OCI-LY7 (cell line): ENCODE results near the gene PUM1. TPM values are rescaled to one million over a fixed set of nuclear protein-coding genes. Genes with fewer than 3 reads are reported as not detected.
"Not testable (repeated sequence)": the region's sequence is repeated elsewhere in the genome, so short reads cannot be mapped to it uniquely, and the experiment has no call there.

Experiments used
- BruUV-seq: library from RNA; stranded (reverse); fragments of 400-500 nt; replicated peaks from 2 replicates; lab custom pipeline; 2021; lab: Mats Ljungman, UMichigan
- CTCF ChIA-PET: fragments of 300-600 bp; sonication (Branson Sonifier 250); formaldehyde crosslinking; loops from one replicate; lab custom pipeline; 2022; ENCODE audit warnings: antibody characterized with exemption; ENCODE audit not compliant: unreplicated experiment; lab: Charles Lee
- POLR2A ChIA-PET: fragments of 300-600 bp; sonication (Branson Sonifier 250); formaldehyde crosslinking; loops from one replicate; lab custom pipeline; 2022; ENCODE audit warnings: antibody characterized with exemption; lab: Charles Lee
- DNase-seq: peaks from one replicate; pipeline ENCODE4 v3.0.0-alpha.2; 2015; ENCODE audit warnings: low spot score
- H2AFZ ChIP-seq: fragments of 200-600 bp; sonication (generic), shearing (Covaris generic); 2 replicates; pipeline ENCODE4 v1.6.1; 2014; ENCODE audit warnings: mild to moderate bottlenecking, antibody characterized with exemption, low read length, moderate library complexity
- H3K27ac ChIP-seq: fragments of 200-600 bp; sonication (generic); 2 replicates; pipeline ENCODE4 v1.5.1; 2014; ENCODE audit warnings: mixed run types, low read depth, mild to moderate bottlenecking, moderate library complexity, low read length, inconsistent platforms; ENCODE audit not compliant: poor library complexity, severe bottlenecking
- H3K36me3 ChIP-seq: fragments of 200-600 bp; sonication (generic); 2 replicates; pipeline ENCODE4 v1.6.1; 2014; ENCODE audit warnings: mild to moderate bottlenecking, antibody characterized with exemption, low read length, moderate library complexity, mixed read lengths; ENCODE audit not compliant: insufficient read depth
- H3K4me1 ChIP-seq: fragments of 200-600 bp; sonication (generic); 2 replicates; pipeline ENCODE4 v1.5.1; 2014; ENCODE audit warnings: mild to moderate bottlenecking, low read length; ENCODE audit not compliant: insufficient read depth, poor library complexity, severe bottlenecking
- H3K4me2 ChIP-seq: fragments of 200-600 bp; sonication (generic); 2 replicates; pipeline ENCODE4 v1.6.1; 2014; ENCODE audit warnings: mild to moderate bottlenecking, low read length
- H3K4me3 ChIP-seq: fragments of 200-600 bp; sonication (generic); 2 replicates; pipeline ENCODE4 v1.5.1; 2014; ENCODE audit warnings: mild to moderate bottlenecking, low read depth, low read length; ENCODE audit not compliant: poor library complexity, severe bottlenecking
- H3K79me2 ChIP-seq: fragments of 200-600 bp; sonication (generic); 2 replicates; pipeline ENCODE4 v1.6.1; 2016; ENCODE audit warnings: low read depth, mild to moderate bottlenecking, low read length, moderate library complexity, mixed read lengths; ENCODE audit not compliant: insufficient read depth
- H3K9me2 ChIP-seq: fragments of 200-600 bp; sonication (generic); 2 replicates; pipeline ENCODE4 v1.6.1; 2016; ENCODE audit warnings: mild to moderate bottlenecking, low read length, mixed read lengths; ENCODE audit not compliant: insufficient read depth
- H3K9me3 ChIP-seq: fragments of 200-600 bp; sonication (generic); 2 replicates; pipeline ENCODE4 v1.6.1; 2014; ENCODE audit warnings: mild to moderate bottlenecking, mixed run types, low read length, mixed read lengths
- H4K20me1 ChIP-seq: fragments of 200-600 bp; sonication (generic); 2 replicates; pipeline ENCODE4 v1.6.1; 2014; ENCODE audit warnings: mild to moderate bottlenecking, antibody characterized with exemption, low read length, moderate library complexity, mixed read lengths; ENCODE audit not compliant: insufficient read depth
- CTCF ChIP-seq: fragments of 200-600 bp; sonication (generic); conservative IDR thresholded peaks from 2 replicates; pipeline ENCODE4 v1.5.1; 2014; ENCODE audit warnings: mild to moderate bottlenecking, antibody characterized with exemption, low read length, moderate library complexity, mixed read lengths
- EZH2phosphoT487 ChIP-seq: fragments of 200-600 bp; sonication (generic); IDR thresholded peaks from 2 replicates; pipeline ENCODE4 v1.6.1; 2018; ENCODE audit warnings: low read depth, borderline replicate concordance, mild to moderate bottlenecking, mixed run types, antibody characterized with exemption, low read length, moderate library complexity, mixed read lengths
- intact Hi-C: fragments of 100-400 bp; cut with micrococcal nuclease; formaldehyde crosslinking; loops from one replicate; pipeline ENCODE4 v1.10.0; 2022; ENCODE audit not compliant: unreplicated experiment
- total RNA-seq, 2 experiments: library from RNA; depleted of rRNA in 1 of 2; stranded (reverse); fragments of >200 nt in 1 of 2; shearing (Covaris generic) in 1 of 2; gene quantifications; 2 replicates each; pipeline ENCODE4 v1.2.3, GENCODE V29; 2014 to 2022

Gene PUM1
- total RNA-seq, 2 experiments from 2014 or later: 52.0 to 97.5 TPM

GRCh38 chr1:30975217-30975616, 90.3 kb downstream of the PUM1 start:
- H3K4me3 ChIP-seq: no peak overlapping the region
- ChIA-PET POLR2A (interaction anchor here (0.7 kb wide), 3 partner anchors 56 to 1069 kb away, joined by 3 to 6 read pairs (median 5); no protein-coding TSS in a partner anchor), CTCF (no interaction called here)
- no TSS peak for BruUV-seq
- H4K20me1 ChIP-seq: peaks cover 13% of the 10 kb centered on the region; the same call in 1 of the 2 replicates
- H3K4me2 ChIP-seq: no peak overlapping the region
- no peak overlapping the region for H3K27ac ChIP-seq
- H3K79me2 ChIP-seq: peaks cover 21% of the 10 kb centered on the region; the same call in 1 of the 2 replicates
- H3K9me3 ChIP-seq: no peaks in the 10 kb centered on the region
- intact Hi-C loops: no loop called here
- TF ChIP-seq EZH2phosphoT487 (no peak), CTCF (no peak)
- no peak for DNase-seq
- no peak overlapping the region for H2AFZ ChIP-seq
- H3K9me2 ChIP-seq: no peaks in the 10 kb centered on the region
- peaks cover 20% of the 10 kb centered on the region for H3K4me1 ChIP-seq
- H3K36me3 ChIP-seq: peaks cover 88% of the 10 kb centered on the region

- Histone ChIP-seq H3K4me3 (no peak overlapping the region), H3K9me3 (no peaks in the 10 kb centered on the region), H3K4me2 (no peak overlapping the region), H3K9me2 (no peaks in the 10 kb centered on the region), H2AFZ (no peak overlapping the region), H4K20me1 (peaks cover 13% of the 10 kb centered on the region; the same call in 1 of the 2 replicates), H3K27ac (no peak overlapping the region), H3K4me1 (peaks cover 20% of the 10 kb centered on the region), H3K36me3 (peaks cover 88% of the 10 kb centered on the region), H3K79me2 (peaks cover 25% of the 10 kb centered on the region; the same call in 1 of the 2 replicates)
- intact Hi-C loops: no loop called here
- POLR2A ChIA-PET: interaction anchor here (0.6 to 0.7 kb wide), 2 partner anchors 57 to 1560 kb away, joined by 3 to 6 read pairs; no protein-coding TSS in a partner anchor
- DNase-seq: no peak
- TF ChIP-seq CTCF: no peak
- no peak for TF ChIP-seq EZH2phosphoT487
- CTCF ChIA-PET: no interaction called here
- no TSS peak for BruUV-seq
These were observed 91.0 kb downstream of the PUM1 start for GRCh38 chr1:30974536-30974935.

GRCh38 chr1:30972349-30972748, 93.2 kb downstream of the PUM1 start:
- POLR2A ChIA-PET, H2AFZ ChIP-seq, H3K4me3 ChIP-seq, H3K9me2 ChIP-seq, H3K27ac ChIP-seq, CTCF ChIA-PET, DNase-seq, H3K9me3 ChIP-seq, H3K4me2 ChIP-seq, intact Hi-C loops, BruUV-seq: not testable (repeated sequence)
- Histone ChIP-seq H3K79me2 (peaks cover 25% of the 10 kb centered on the region; the same call in 1 of the 2 replicates), H3K36me3 (peaks cover 87% of the 10 kb centered on the region), H4K20me1 (peaks cover 13% of the 10 kb centered on the region; the same call in 1 of the 2 replicates), H3K4me1 (peaks cover 16% of the 10 kb centered on the region)
